ENCODE measurements around the gene ASMTL.
"Not testable (repeated sequence)": the region's sequence is repeated elsewhere in the genome, so short reads cannot be mapped to it uniquely, and the experiment has no call there.

The ASMTL gene

GRCh38 chrX:1475481-1475880 is 22.8 kb upstream of the ASMTL start:
- Mint-ChIP-seq H3K27ac (no peak overlapping the region), H3K4me1 (ENCODE audit: low read depth) (peaks cover 43% of the 10 kb centered on the region), H3K36me3 (ENCODE audit: low read depth) (peaks cover 41% of the 10 kb centered on the region), H3K27me3 (no peaks in the 10 kb centered on the region), H3K4me3 (no peak overlapping the region), H3K9me3 (peaks cover 37% of the 10 kb centered on the region)
- intact Hi-C loops (cut with micrococcal nuclease), result loop anchor here (5.0 kb wide), 1 partner anchor 47 kb away; no protein-coding TSS in a partner anchor

- H3K27me3 Mint-ChIP-seq; intact Hi-C loops (cut with micrococcal nuclease); H3K27ac Mint-ChIP-seq; H3K4me3 Mint-ChIP-seq: not testable (repeated sequence)
- Mint-ChIP-seq H3K4me1 (ENCODE audit: low read depth) (peaks cover 36% of the 10 kb centered on the region), H3K9me3 (peaks cover 36% of the 10 kb centered on the region), H3K36me3 (ENCODE audit: low read depth) (peaks cover 35% of the 10 kb centered on the region)
Observed at GRCh38 chrX:1474593-1474992, 21.9 kb upstream of the ASMTL start.

GRCh38 chrX:1472975-1473374 is 20.3 kb upstream of the ASMTL start:
- intact Hi-C loops (cut with micrococcal nuclease), result no loop called here
- Mint-ChIP-seq H3K9me3 (peaks cover 31% of the 10 kb centered on the region), H3K4me1 (ENCODE audit: low read depth) (peaks cover 34% of the 10 kb centered on the region), H3K36me3 (ENCODE audit: low read depth) (peaks cover 30% of the 10 kb centered on the region), H3K27me3 (peaks cover 3% of the 10 kb centered on the region), H3K27ac (no peak overlapping the region), H3K4me3 (no peak overlapping the region)

GRCh38 chrX:1468250-1468772 is 15.6 kb upstream of the ASMTL start:
- peak overlapping the region; percentile 51 for H3K27ac Mint-ChIP-seq
- peaks cover 41% of the 10 kb centered on the region for H3K36me3 Mint-ChIP-seq (ENCODE audit: low read depth)
- no peak overlapping the region for H3K4me3 Mint-ChIP-seq
- H3K9me3 Mint-ChIP-seq, result peaks cover 16% of the 10 kb centered on the region
- intact Hi-C loops (cut with micrococcal nuclease), result loop anchor here (5.0 kb wide), 1 partner anchor 34 kb away; no protein-coding TSS in a partner anchor
- H3K27me3 Mint-ChIP-seq, result peaks cover 3% of the 10 kb centered on the region
- H3K4me1 Mint-ChIP-seq (ENCODE audit: low read depth), result peaks cover 55% of the 10 kb centered on the region

GRCh38 chrX:1466971-1467561 is 14.4 kb upstream of the ASMTL start:
- Mint-ChIP-seq H3K4me1 (ENCODE audit: low read depth) (peaks cover 57% of the 10 kb centered on the region), H3K36me3 (ENCODE audit: low read depth) (peaks cover 31% of the 10 kb centered on the region), H3K27me3 (peaks cover 3% of the 10 kb centered on the region), H3K4me3 (peak overlapping the region; percentile 81), H3K9me3 (peaks cover 4% of the 10 kb centered on the region), H3K27ac (peak overlapping the region; percentile 89)
- intact Hi-C loops (cut with micrococcal nuclease), result loop anchor here (5.0 kb wide), 1 partner anchor 35 kb away; no protein-coding TSS in a partner anchor

- intact Hi-C loops (cut with micrococcal nuclease), result loop anchor here (5.0 kb wide), 1 partner anchor 36 kb away; no protein-coding TSS in a partner anchor
- Mint-ChIP-seq H3K27ac (peak overlapping the region; percentile 32), H3K4me3 (no peak overlapping the region), H3K36me3 (ENCODE audit: low read depth) (peaks cover 28% of the 10 kb centered on the region), H3K27me3 (peaks cover 3% of the 10 kb centered on the region), H3K9me3 (no peaks in the 10 kb centered on the region), H3K4me1 (ENCODE audit: low read depth) (peaks cover 49% of the 10 kb centered on the region)
Observed at GRCh38 chrX:1466232-1466661, 13.5 kb upstream of the ASMTL start.

GRCh38 chrX:1465286-1466231 is 12.8 kb upstream of the ASMTL start:
- no peak overlapping the region for H3K4me3 Mint-ChIP-seq
- H3K36me3 Mint-ChIP-seq (ENCODE audit: low read depth), result peaks cover 28% of the 10 kb centered on the region
- intact Hi-C loops (cut with micrococcal nuclease), result loop anchor here (5.0 kb wide), 1 partner anchor 37 kb away; no protein-coding TSS in a partner anchor
- peak overlapping the region; percentile 55 for H3K27ac Mint-ChIP-seq
- no peaks in the 10 kb centered on the region for H3K9me3 Mint-ChIP-seq
- H3K4me1 Mint-ChIP-seq (ENCODE audit: low read depth), result peaks cover 49% of the 10 kb centered on the region
- peaks cover 3% of the 10 kb centered on the region for H3K27me3 Mint-ChIP-seq

GRCh38 chrX:1464971-1465285 is 12.2 kb upstream of the ASMTL start:
- Mint-ChIP-seq H3K36me3 (ENCODE audit: low read depth) (peaks cover 28% of the 10 kb centered on the region), H3K27ac (peak overlapping the region; percentile 55), H3K4me1 (ENCODE audit: low read depth) (peaks cover 49% of the 10 kb centered on the region), H3K4me3 (no peak overlapping the region), H3K27me3 (peaks cover 3% of the 10 kb centered on the region), H3K9me3 (no peaks in the 10 kb centered on the region)
- intact Hi-C loops (cut with micrococcal nuclease), result loop anchor here (5.0 kb wide), 1 partner anchor 37 kb away; no protein-coding TSS in a partner anchor

GRCh38 chrX:1464041-1464970 is 11.6 kb upstream of the ASMTL start:
- H3K4me1 Mint-ChIP-seq (ENCODE audit: low read depth), result peaks cover 48% of the 10 kb centered on the region
- H3K9me3 Mint-ChIP-seq, result no peaks in the 10 kb centered on the region
- peak overlapping the region; percentile 55 for H3K27ac Mint-ChIP-seq
- no peak overlapping the region for H3K4me3 Mint-ChIP-seq
- intact Hi-C loops (cut with micrococcal nuclease), result no loop called here
- H3K27me3 Mint-ChIP-seq, result peaks cover 3% of the 10 kb centered on the region
- H3K36me3 Mint-ChIP-seq (ENCODE audit: low read depth), result peaks cover 28% of the 10 kb centered on the region

- Mint-ChIP-seq H3K4me3 (no peak overlapping the region), H3K4me1 (ENCODE audit: low read depth) (peaks cover 42% of the 10 kb centered on the region), H3K9me3 (no peaks in the 10 kb centered on the region), H3K27me3 (peaks cover 1% of the 10 kb centered on the region), H3K36me3 (ENCODE audit: low read depth) (peaks cover 28% of the 10 kb centered on the region), H3K27ac (no peak overlapping the region)
- intact Hi-C loops (cut with micrococcal nuclease), result no loop called here
Observed at GRCh38 chrX:1463581-1463980, 10.9 kb upstream of the ASMTL start.

- Mint-ChIP-seq H3K4me3 (no peak overlapping the region), H3K27me3 (no peaks in the 10 kb centered on the region), H3K36me3 (ENCODE audit: low read depth) (peaks cover 28% of the 10 kb centered on the region), H3K27ac (peak overlapping the region; percentile 7), H3K4me1 (ENCODE audit: low read depth) (peaks cover 37% of the 10 kb centered on the region), H3K9me3 (no peaks in the 10 kb centered on the region)
- intact Hi-C loops (cut with micrococcal nuclease), result no loop called here
Observed at GRCh38 chrX:1462596-1463251, 10.0 kb upstream of the ASMTL start.

- Mint-ChIP-seq H3K9me3 (no peaks in the 10 kb centered on the region), H3K4me3 (no peak overlapping the region), H3K27me3 (no peaks in the 10 kb centered on the region), H3K36me3 (ENCODE audit: low read depth) (peaks cover 28% of the 10 kb centered on the region), H3K4me1 (ENCODE audit: low read depth) (peaks cover 32% of the 10 kb centered on the region), H3K27ac (no peak overlapping the region)
- intact Hi-C loops (cut with micrococcal nuclease), result no loop called here
Observed at GRCh38 chrX:1462110-1462509, 9.4 kb upstream of the ASMTL start.

- H3K27ac Mint-ChIP-seq, result no peak overlapping the region
- peaks cover 18% of the 10 kb centered on the region for H3K4me1 Mint-ChIP-seq (ENCODE audit: low read depth)
- peaks cover 9% of the 10 kb centered on the region for H3K36me3 Mint-ChIP-seq (ENCODE audit: low read depth)
- intact Hi-C loops (cut with micrococcal nuclease), result no loop called here
- H3K4me3 Mint-ChIP-seq, result no peak overlapping the region
- peaks cover 6% of the 10 kb centered on the region for H3K27me3 Mint-ChIP-seq
- H3K9me3 Mint-ChIP-seq, result no peaks in the 10 kb centered on the region
Observed at GRCh38 chrX:1455948-1456280, 3.2 kb upstream of the ASMTL start.

Data from dendritic cell treated with granulocyte-macrophage colony-stimulating factor and Interleukin-4, amounts not matched to agents 40 ng/mL and 50 ng/mL, for 4 days (primary cell).